Measurements from ENCODE around the gene TPI1.
"Not testable (repeated sequence)": the region's sequence is repeated elsewhere in the genome, so short reads cannot be mapped to it uniquely, and the experiment has no call there.

The TPI1 gene

GRCh38 chr12:6847676-6848075 is 19.7 kb upstream of the TPI1 start:
- DNase-seq (ENCODE audit: low read depth in 2 of 2), result no peak

DNA sequence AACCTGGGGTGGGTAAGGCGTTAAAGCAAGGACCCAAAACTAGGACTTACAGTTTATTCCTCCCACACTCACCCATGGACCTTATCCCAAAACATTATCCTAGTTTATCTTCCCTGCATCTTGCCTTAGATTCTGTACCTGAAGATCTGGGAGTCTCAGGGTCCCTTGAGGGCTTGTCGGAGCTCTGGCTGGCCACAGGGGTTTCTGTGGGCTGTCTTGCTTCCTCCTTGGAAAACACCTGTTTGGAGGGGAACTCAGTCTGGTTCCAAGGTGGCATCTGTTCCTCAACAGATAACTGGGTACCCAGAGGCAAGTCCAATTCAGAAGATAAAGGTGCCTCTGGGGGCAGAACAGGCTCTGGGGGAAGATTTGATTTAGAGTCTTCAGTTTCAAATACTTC is 17.9 kb upstream of the TPI1 start:
- DNase-seq (ENCODE audit: low read depth in 2 of 2), result no peak

GRCh38 chr12:6849976-6850560 is 17.3 kb upstream of the TPI1 start:
- no peak for DNase-seq (ENCODE audit: low read depth in 2 of 2)

DNA sequence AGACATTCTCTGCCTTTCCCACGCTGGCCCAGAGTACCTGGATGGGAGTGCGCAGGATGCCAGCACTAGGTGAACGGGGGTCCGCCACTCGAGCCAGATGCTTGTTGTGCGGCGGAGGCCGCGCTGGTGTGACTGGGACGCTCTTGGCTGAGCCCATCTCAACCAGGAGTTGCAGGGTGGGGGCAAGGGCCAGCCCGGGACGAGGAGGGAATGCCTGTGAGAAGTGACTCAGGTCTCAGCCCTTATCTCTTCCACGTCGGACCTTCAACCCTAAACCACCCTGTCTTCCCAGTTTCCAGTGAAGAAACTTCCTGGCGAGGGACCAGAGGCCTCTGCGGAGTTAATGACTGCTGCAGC is 16.6 kb upstream of the TPI1 start:
- DNase-seq (ENCODE audit: low read depth in 2 of 2), result no peak

DNA sequence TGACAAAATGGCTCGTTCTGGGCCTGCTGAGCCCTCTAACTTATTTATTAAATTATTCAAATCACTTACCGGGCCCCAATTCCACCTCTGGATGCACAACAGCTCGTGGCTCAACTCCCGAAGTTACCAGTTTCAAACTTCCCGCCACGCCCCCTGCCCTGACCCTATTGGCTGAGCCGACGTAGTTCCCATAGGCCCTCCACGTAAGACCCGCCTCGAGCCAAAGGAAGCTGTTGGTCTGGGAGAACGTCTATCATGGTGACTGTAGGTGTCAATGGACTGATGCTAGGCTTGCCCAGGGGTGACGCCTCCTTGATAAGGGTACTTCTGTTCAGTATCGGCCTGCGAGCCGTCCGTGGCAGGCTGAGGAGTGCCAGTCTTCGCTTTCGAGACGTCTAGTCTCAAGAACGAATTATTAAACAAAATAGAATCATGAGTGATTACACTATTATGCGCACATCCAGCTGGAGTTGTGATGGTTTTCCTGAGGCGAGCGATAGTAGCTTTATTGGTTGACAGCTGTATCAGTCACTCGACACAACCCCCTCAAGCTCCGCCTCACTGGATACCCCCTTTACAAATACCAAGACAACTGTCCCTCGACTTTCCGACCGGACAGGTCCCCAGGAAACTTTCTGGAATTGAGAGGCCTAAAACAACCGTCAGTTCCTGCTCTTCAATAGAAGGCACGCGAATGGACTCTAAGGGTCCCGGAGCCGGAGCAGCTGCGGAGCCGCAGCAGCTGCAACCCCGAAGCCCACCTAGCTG is 16.0 kb upstream of the TPI1 start, which contains the start of gene CDCA3:
Gene CDCA3, minus strand, starts transcription at position 134 of the 768 bp plus-strand sequence. CDS start 334 bp downstream, outside the sequence.
- peak; percentile 67 to 87 for DNase-seq (ENCODE audit: low read depth in 2 of 2)

DNA sequence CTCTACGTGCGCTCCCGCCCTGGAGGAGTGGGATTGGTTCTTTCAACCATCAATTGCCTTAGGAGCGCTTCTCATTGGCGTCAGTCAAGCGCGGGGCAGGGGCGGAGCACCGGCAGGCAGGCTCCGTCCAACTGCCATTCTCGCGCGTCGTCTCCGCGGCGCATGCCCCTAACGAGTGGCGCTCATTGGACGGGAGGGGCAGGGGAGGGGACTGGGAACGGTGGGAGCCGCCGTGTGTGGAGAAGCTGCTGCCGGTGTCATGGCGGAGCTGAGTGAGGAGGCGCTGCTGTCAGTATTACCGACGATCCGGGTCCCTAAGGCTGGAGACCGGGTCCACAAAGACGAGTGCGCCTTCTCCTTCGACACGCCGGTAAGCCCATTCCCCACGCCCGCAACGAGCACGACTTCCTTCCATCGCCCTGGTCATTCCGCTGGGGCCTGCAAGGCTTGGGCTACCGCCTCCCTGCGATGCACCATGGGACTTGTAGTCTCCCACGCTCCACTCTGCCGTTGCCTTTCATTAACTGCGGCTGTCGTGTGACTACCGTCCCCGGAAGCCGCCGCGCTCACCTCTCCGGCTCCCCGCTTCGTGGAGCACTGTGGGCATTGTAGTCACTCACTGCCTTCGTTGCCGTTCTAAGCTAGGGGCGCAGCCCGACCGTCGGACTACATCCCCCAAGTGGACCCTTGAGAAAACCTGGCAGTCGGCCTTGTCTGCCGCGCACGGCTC is 15.2 kb upstream of the TPI1 start, which contains the start of gene USP5:
Gene USP5, plus strand, starts transcription at position 230 of the 730 bp plus-strand sequence. Its CDS starts 30 bp downstream, at position 260.
- DNase-seq (ENCODE audit: low read depth in 2 of 2), result peak; percentile 97

DNA sequence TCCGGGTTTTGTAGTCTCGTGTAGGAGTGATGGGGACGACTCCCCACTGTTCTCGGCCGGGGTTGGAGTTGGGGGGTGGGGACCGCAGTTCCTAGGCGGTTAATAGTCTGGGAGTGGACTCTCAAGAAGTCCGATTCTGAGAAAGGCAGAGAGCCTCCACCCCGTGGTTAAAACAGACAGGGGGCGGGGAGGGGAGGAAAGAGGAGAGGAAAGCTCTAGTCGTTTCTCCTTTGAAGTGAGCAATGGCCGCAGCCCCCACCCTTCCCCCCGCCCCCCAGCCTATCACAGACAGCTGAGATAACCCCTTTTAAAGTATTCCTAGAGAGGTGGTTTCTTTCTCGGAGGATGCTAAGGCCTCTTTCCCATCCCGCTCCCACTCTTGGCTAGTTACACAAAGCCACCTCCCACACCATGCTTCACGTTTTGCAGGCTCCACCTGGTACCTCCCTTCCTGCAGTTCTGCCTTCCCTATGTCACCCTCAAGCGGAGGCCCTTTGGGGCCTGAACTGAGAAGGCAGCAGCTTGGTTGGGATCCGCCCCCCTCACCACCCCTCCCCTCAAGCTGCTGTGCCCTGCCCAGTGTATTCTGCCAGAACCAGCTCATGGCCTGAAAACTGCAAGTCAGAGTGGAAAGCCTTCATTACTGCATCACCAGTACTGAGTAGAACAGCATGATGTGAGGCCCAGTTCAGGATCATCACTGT is 14.5 kb upstream of the TPI1 start:
- peak in 1 of 2 donors; percentile 27 for DNase-seq (ENCODE audit: low read depth in 2 of 2)

- no peak for DNase-seq (ENCODE audit: low read depth in 2 of 2)
These were observed 13.7 kb upstream of the TPI1 start for GRCh38 chr12:6853626-6854025.

- DNase-seq (ENCODE audit: low read depth in 2 of 2), result no peak
These were observed 13.3 kb upstream of the TPI1 start for GRCh38 chr12:6854036-6854435.

DNA sequence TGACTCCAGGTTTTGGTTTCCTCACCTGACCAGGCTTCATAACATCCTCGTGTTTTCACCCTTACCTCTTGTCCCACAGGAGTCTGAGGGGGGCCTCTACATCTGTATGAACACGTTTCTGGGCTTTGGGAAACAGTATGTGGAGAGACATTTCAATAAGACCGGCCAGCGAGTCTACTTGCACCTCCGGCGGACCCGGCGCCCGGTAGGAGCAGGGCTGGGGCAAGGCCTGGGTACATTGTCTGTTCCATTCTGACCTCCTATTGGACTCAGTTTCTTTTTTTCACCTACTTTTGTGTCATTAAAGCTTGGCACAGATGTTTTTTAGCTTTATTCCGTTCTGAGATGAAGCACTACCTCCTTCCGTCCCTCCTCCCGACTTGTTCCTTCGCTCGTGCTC is 12.0 kb upstream of the TPI1 start:
- DNase-seq (ENCODE audit: low read depth in 2 of 2), result no peak

- DNase-seq (ENCODE audit: low read depth in 2 of 2), result no peak
These were observed 8.5 kb upstream of the TPI1 start for GRCh38 chr12:6858799-6859198.

- no peak for DNase-seq (ENCODE audit: low read depth in 2 of 2)
These were observed 7.2 kb upstream of the TPI1 start for GRCh38 chr12:6860116-6860515.

GRCh38 chr12:6860942-6861341 is 6.4 kb upstream of the TPI1 start:
- no peak for DNase-seq (ENCODE audit: low read depth in 2 of 2)

GRCh38 chr12:6861391-6861790 is 5.9 kb upstream of the TPI1 start:
- DNase-seq (ENCODE audit: low read depth in 2 of 2), result no peak

GRCh38 chr12:6863033-6863432 is 4.3 kb upstream of the TPI1 start:
- DNase-seq (ENCODE audit: low read depth in 2 of 2), result no peak

- DNase-seq (ENCODE audit: low read depth in 2 of 2), result no peak
These were observed 3.6 kb upstream of the TPI1 start for GRCh38 chr12:6863586-6864321.

DNA sequence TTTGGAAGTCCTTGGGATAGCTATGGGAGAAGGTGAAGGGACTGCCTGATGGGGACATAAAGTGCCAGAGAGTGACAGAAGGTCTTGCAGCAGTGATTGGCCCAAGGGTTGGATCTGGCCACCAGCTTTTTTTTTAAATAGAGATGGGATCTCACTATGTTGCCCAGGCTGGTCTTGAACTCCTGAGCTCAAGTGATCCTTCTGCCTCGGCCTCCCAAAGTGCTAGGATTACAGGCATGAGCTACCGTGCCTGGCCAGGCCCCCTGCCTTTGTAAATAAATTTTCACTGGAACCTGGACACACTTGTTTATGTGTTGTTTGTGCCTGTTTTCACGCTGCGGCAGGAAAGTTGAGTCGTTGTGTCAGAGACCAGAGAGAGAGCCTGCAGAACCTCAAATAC is 2.0 kb upstream of the TPI1 start:
- not testable (repeated sequence) for DNase-seq (ENCODE audit: low read depth in 2 of 2)

DNA sequence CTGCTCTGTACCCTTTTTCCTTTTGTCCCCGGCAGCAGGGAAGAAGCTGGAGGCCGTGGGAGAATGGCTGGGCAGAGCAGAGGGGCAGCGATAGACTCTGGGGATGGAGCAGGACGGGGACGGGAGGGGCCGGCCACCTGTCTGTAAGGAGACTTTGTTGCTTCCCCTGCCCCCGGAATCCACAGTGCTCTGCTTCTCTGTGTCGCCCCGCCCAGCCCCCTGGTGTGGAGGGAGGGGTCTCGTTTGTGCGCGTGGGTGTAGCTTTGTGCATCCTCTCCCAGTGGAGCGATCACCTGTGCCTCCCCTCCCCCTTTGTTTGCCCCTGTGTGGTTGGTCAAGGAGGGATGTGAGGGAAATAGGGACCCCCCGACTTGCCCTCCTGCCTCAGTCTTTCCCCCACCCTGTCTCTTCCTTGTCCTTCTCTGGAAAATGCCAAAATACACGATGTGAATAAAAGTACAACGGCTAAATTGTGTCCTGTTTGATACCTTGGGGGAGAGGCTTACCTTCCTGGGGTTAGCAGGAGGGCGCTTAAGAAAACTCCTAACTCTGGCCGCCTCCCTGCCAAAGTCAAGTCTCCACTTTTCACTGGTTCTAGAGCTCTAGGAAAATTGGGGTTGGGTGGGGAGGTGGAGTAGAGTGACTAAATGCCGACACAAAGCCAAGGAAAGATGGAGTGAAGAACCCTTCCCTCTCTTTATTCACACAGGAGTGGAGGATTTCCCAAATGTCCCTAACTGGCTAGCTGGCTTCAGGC is 990 bp upstream of the TPI1 start:
- DNase-seq (ENCODE audit: low read depth in 2 of 2), result no peak

DNA sequence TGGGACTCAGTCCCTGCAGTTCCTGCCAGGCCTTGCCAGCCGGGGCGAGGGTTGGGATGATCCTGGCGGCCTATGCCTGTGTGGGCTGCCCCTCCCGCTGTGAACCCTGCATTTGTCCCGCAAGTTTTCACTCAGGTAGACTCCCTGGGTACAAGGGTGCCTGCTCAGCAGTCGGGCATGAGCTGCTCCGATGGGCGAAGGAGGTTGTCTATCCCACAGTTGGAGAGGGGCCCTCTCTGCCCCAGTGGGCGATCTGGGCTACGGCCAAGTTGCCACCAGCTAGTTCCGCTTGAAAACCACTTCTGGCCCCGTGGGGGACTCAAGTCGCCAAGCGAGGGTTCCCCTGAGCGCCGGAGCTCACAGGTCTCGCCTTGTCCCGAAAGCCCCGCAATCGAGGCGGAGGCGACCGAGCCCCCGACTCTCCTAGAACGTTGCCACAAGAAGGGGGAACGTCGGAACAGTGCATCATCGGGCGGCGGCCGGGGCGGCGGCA is 365 bp upstream of the TPI1 start:
- no peak for DNase-seq (ENCODE audit: low read depth in 2 of 2)

DNA sequence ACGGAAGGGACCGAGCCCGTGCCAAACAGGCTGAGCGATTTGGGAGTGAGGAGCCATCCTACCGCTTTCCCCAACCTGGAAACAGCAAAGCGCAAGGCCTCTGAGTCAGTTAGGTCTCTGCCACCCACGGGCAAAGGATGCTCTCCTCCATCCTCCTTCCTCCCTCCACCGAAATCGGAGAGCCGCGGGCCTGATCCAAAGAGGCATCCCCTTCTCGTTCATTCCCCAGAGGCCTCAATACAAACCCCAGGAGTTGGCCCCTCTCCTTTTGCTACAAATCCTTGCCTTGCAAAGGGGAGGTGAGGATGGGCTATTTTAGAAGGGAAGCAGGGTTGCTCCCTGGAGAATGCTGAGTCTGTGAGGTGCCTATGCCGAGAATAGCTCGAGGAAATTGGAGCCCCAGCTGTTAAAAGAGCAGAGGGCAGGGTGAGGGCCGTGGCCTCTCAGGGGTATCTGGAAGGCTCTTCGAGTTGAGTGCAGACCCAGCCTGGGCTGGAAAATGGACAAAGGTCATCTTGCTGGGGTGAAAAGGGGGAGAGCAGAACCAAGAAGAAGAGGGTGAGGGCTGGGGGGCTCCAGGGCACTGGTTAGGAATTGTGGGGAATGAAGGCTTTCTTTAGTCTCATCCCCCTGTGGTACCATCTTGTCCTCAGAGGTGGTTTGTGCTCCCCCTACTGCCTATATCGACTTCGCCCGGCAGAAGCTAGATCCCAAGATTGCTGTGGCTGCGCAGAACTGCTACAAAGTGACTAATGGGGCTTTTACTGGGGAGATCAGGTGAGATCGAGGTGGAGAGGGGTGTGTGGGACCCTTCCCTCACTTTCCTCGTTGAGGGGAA is 1.1 kb downstream of the TPI1 start:
- no peak for DNase-seq (ENCODE audit: low read depth in 2 of 2)
